Measurements from ENCODE around the gene RPS6KA1. TPM values are rescaled to one million over a fixed set of nuclear protein-coding genes. Genes with fewer than 3 reads are reported as not detected.
A peak's percentile ranks its signal among the peaks of the same experiment; 100 is the strongest.

RPS6KA1 gene
- total RNA-seq (10 to 100 TPM; 12.0 to 21.0 TPM), polyA plus RNA-seq (10 to 100 TPM in 1 of 2 donors, under 1 TPM in 1; 0.87 to 21.4 TPM)
- long read RNA-seq, donor 1, transcript RPS6KA1-220 (21 exons, 2,359 nt): major isoform, 11 of 27 reads
- long read RNA-seq, donor 1, transcript RPS6KA1-216 (21 exons, 3,023 nt): minor isoform, 5 of 27 reads
- long read RNA-seq, donor 1, partial matches to known transcripts: 9 of 27 reads
- long read RNA-seq, donor 1, other reads (novel, unspliced or antisense): 2 of 27 reads
- long read RNA-seq, donor 2, partial matches to known transcripts: 4 of 13 reads
- long read RNA-seq, donor 2, other reads (novel, unspliced or antisense): 3 of 13 reads

GRCh38 chr1:26529655-26530409, at the start of gene RPS6KA1:
Gene RPS6KA1, plus strand, starts transcription at chr1:26529761. Its CDS starts 160 bp downstream, at chr1:26529921.
- intact Hi-C loops (cut with DNase I): no loop called here
- 2 to 4% methylated on average over 26 to 86 of the region's 86 CpGs for WGBS, 2 donors
- peak; percentile 62 to 85 for DNase-seq
- no peaks in the 10 kb centered on the region for H3K36me3 ChIP-seq (ENCODE audit: control insufficient read depth in 1 of 2, insufficient read depth in 2 of 2, low read length in 1 of 2)
- ATAC-seq (ENCODE audit: low FRiP score): peak; percentile 62
- no peaks in the 10 kb centered on the region for H3K4me1 ChIP-seq (ENCODE audit: control insufficient read depth in 1 of 2, insufficient read depth in 2 of 2, low read length in 2 of 2)
- no peaks in the 10 kb centered on the region for H3K27me3 ChIP-seq (ENCODE audit: control insufficient read depth in 1 of 2, insufficient read depth in 2 of 2, low read length in 1 of 2)
- H3K9me3 ChIP-seq (ENCODE audit: control insufficient read depth, low read length): no peaks in the 10 kb centered on the region
- peak within 1 kb of the TSS; percentile 39 to 68 for H3K4me3 ChIP-seq (ENCODE audit: low read length in 2 of 2)
- H3K27ac ChIP-seq (ENCODE audit: low read depth in 1 of 2, low read length in 2 of 2): no peak within 1 kb of the TSS

- no peak overlapping the region for H3K27ac ChIP-seq (ENCODE audit: low read depth in 1 of 2, low read length in 2 of 2)
- intact Hi-C loops (cut with DNase I): no loop called here
- no peaks in the 10 kb centered on the region for H3K27me3 ChIP-seq (ENCODE audit: control insufficient read depth in 1 of 2, insufficient read depth in 2 of 2, low read length in 1 of 2)
- no peaks in the 10 kb centered on the region for H3K4me1 ChIP-seq (ENCODE audit: control insufficient read depth in 1 of 2, insufficient read depth in 2 of 2, low read length in 2 of 2)
- H3K36me3 ChIP-seq (ENCODE audit: control insufficient read depth in 1 of 2, insufficient read depth in 2 of 2, low read length in 1 of 2): no peaks in the 10 kb centered on the region
- WGBS, 2 donors: 28 to 31% methylated on average over 2 of the region's 2 CpGs
- ATAC-seq (ENCODE audit: low FRiP score): no peak
- H3K4me3 ChIP-seq (ENCODE audit: low read length in 2 of 2): no peak overlapping the region
- no peak for DNase-seq
- no peaks in the 10 kb centered on the region for H3K9me3 ChIP-seq (ENCODE audit: control insufficient read depth, low read length)
Observed at GRCh38 chr1:26482921-26483320, 46.6 kb upstream of the RPS6KA1 start.

GRCh38 chr1:26483980-26484379, 45.6 kb upstream of the RPS6KA1 start:
- Histone ChIP-seq H3K9me3 (ENCODE audit: control insufficient read depth, low read length) (no peaks in the 10 kb centered on the region), H3K4me1 (ENCODE audit: control insufficient read depth in 1 of 2, insufficient read depth in 2 of 2, low read length in 2 of 2) (no peaks in the 10 kb centered on the region), H3K4me3 (ENCODE audit: low read length in 2 of 2) (no peak overlapping the region), H3K36me3 (ENCODE audit: control insufficient read depth in 1 of 2, insufficient read depth in 2 of 2, low read length in 1 of 2) (no peaks in the 10 kb centered on the region), H3K27ac (ENCODE audit: low read depth in 1 of 2, low read length in 2 of 2) (no peak overlapping the region), H3K27me3 (ENCODE audit: control insufficient read depth in 1 of 2, insufficient read depth in 2 of 2, low read length in 1 of 2) (no peaks in the 10 kb centered on the region)
- no peak for DNase-seq
- intact Hi-C loops (cut with DNase I): no loop called here
- WGBS, 2 donors: 29 to 31% methylated on average over 2 of the region's 2 CpGs
- ATAC-seq (ENCODE audit: low FRiP score): no peak

- Histone ChIP-seq H3K4me3 (ENCODE audit: low read length in 2 of 2) (no peak overlapping the region), H3K27ac (ENCODE audit: low read depth in 1 of 2, low read length in 2 of 2) (no peak overlapping the region), H3K4me1 (ENCODE audit: control insufficient read depth in 1 of 2, insufficient read depth in 2 of 2, low read length in 2 of 2) (no peaks in the 10 kb centered on the region), H3K27me3 (ENCODE audit: control insufficient read depth in 1 of 2, insufficient read depth in 2 of 2, low read length in 1 of 2) (no peaks in the 10 kb centered on the region), H3K36me3 (ENCODE audit: control insufficient read depth in 1 of 2, insufficient read depth in 2 of 2, low read length in 1 of 2) (no peaks in the 10 kb centered on the region), H3K9me3 (ENCODE audit: control insufficient read depth, low read length) (no peaks in the 10 kb centered on the region)
- intact Hi-C loops (cut with DNase I): no loop called here
- WGBS, 2 donors: 86 to 89% methylated on average over 4 of the region's 4 CpGs
- ATAC-seq (ENCODE audit: low FRiP score) (no peak), DNase-seq (no peak)
Observed at GRCh38 chr1:26490155-26490554, 39.4 kb upstream of the RPS6KA1 start.

GRCh38 chr1:26493267-26493666, 36.3 kb upstream of the RPS6KA1 start:
- Histone ChIP-seq H3K36me3 (ENCODE audit: control insufficient read depth in 1 of 2, insufficient read depth in 2 of 2, low read length in 1 of 2) (no peaks in the 10 kb centered on the region), H3K27me3 (ENCODE audit: control insufficient read depth in 1 of 2, insufficient read depth in 2 of 2, low read length in 1 of 2) (no peaks in the 10 kb centered on the region), H3K9me3 (ENCODE audit: control insufficient read depth, low read length) (no peaks in the 10 kb centered on the region), H3K27ac (ENCODE audit: low read depth in 1 of 2, low read length in 2 of 2) (no peak overlapping the region), H3K4me3 (ENCODE audit: low read length in 2 of 2) (no peak overlapping the region), H3K4me1 (ENCODE audit: control insufficient read depth in 1 of 2, insufficient read depth in 2 of 2, low read length in 2 of 2) (no peaks in the 10 kb centered on the region)
- DNase-seq: no peak
- 37 to 49% methylated on average over 3 of the region's 3 CpGs for WGBS, 2 donors
- intact Hi-C loops (cut with DNase I): no loop called here
- ATAC-seq (ENCODE audit: low FRiP score): no peak

GRCh38 chr1:26493938-26494337, 35.6 kb upstream of the RPS6KA1 start:
- WGBS, 2 donors: 83 to 86% methylated on average over 3 of the region's 3 CpGs
- H3K36me3 ChIP-seq (ENCODE audit: control insufficient read depth in 1 of 2, insufficient read depth in 2 of 2, low read length in 1 of 2): no peaks in the 10 kb centered on the region
- no peak overlapping the region for H3K27ac ChIP-seq (ENCODE audit: low read depth in 1 of 2, low read length in 2 of 2)
- ATAC-seq (ENCODE audit: low FRiP score): no peak
- H3K4me3 ChIP-seq (ENCODE audit: low read length in 2 of 2): no peak overlapping the region
- DNase-seq: peak in 1 of 2 donors; percentile 3
- intact Hi-C loops (cut with DNase I): no loop called here
- H3K9me3 ChIP-seq (ENCODE audit: control insufficient read depth, low read length): no peaks in the 10 kb centered on the region
- H3K4me1 ChIP-seq (ENCODE audit: control insufficient read depth in 1 of 2, insufficient read depth in 2 of 2, low read length in 2 of 2): no peaks in the 10 kb centered on the region
- H3K27me3 ChIP-seq (ENCODE audit: control insufficient read depth in 1 of 2, insufficient read depth in 2 of 2, low read length in 1 of 2): no peaks in the 10 kb centered on the region

- Histone ChIP-seq H3K27me3 (ENCODE audit: control insufficient read depth in 1 of 2, insufficient read depth in 2 of 2, low read length in 1 of 2) (no peaks in the 10 kb centered on the region), H3K27ac (ENCODE audit: low read depth in 1 of 2, low read length in 2 of 2) (no peak overlapping the region), H3K4me3 (ENCODE audit: low read length in 2 of 2) (no peak overlapping the region), H3K9me3 (ENCODE audit: control insufficient read depth, low read length) (no peaks in the 10 kb centered on the region), H3K36me3 (ENCODE audit: control insufficient read depth in 1 of 2, insufficient read depth in 2 of 2, low read length in 1 of 2) (no peaks in the 10 kb centered on the region), H3K4me1 (ENCODE audit: control insufficient read depth in 1 of 2, insufficient read depth in 2 of 2, low read length in 2 of 2) (no peaks in the 10 kb centered on the region)
- ATAC-seq (ENCODE audit: low FRiP score) (no peak), DNase-seq (peak in 1 of 2 donors; percentile 42)
- intact Hi-C loops (cut with DNase I): no loop called here
- 54 to 58% methylated on average over 4 of the region's 4 CpGs for WGBS, 2 donors
Observed at GRCh38 chr1:26496861-26497260, 32.7 kb upstream of the RPS6KA1 start.

GRCh38 chr1:26498894-26499293, 30.7 kb upstream of the RPS6KA1 start:
- intact Hi-C loops (cut with DNase I): no loop called here
- no peaks in the 10 kb centered on the region for H3K27me3 ChIP-seq (ENCODE audit: control insufficient read depth in 1 of 2, insufficient read depth in 2 of 2, low read length in 1 of 2)

More at GRCh38 chr1:26498894-26499293, 30.7 kb upstream of the RPS6KA1 start:
- Histone ChIP-seq H3K27ac (ENCODE audit: low read depth in 1 of 2, low read length in 2 of 2) (no peak overlapping the region), H3K9me3 (ENCODE audit: control insufficient read depth, low read length) (no peaks in the 10 kb centered on the region), H3K4me3 (ENCODE audit: low read length in 2 of 2) (no peak overlapping the region), H3K4me1 (ENCODE audit: control insufficient read depth in 1 of 2, insufficient read depth in 2 of 2, low read length in 2 of 2) (no peaks in the 10 kb centered on the region), H3K36me3 (ENCODE audit: control insufficient read depth in 1 of 2, insufficient read depth in 2 of 2, low read length in 1 of 2) (no peaks in the 10 kb centered on the region)
- ATAC-seq (ENCODE audit: low FRiP score) (no peak), DNase-seq (no peak)
- WGBS, 2 donors: 91 to 95% methylated on average over 7 of the region's 7 CpGs

All from aorta (tissue), 5 donors.